Measurements from ENCODE around the gene FBP2. TPM values are rescaled to one million over a fixed set of nuclear protein-coding genes. Genes with fewer than 3 reads are reported as not detected.

FBP2 gene
- polyA plus RNA-seq, 1 of the 3 experiments (the other 2 are of a cell fraction) = not detected

DNA sequence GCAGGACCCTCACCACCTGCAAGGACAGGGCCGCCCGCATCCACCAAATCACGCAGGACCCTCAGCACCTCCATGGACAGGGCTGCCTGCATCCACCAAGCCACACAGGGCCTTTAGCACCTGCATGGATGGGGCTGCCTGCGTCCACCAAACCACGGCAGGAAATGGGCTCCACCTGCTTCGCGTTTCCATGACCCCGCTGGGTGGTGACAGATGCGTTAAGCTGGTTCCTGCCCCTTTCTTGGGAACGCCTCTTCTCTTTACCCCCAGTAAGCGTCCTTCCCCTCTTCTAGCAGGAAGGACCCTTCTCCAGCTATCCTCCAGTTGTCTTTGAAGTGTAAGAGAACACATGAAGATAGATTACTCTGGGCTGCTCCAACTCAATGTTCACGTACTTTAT is 32.2 kb upstream of the FBP2 start:
- H3K36me3 ChIP-seq (replicated peaks in 1 of 2; ENCODE audit: control insufficient read depth in 1 of 2, insufficient read depth in 2 of 2, low read length in 1 of 2) = no peaks in the 10 kb centered on the region
- no peak for DNase-seq
- TF ChIP-seq GABPA (IDR thresholded peaks at IDR 0.05; ENCODE audit: low read depth) (no peak), TAF1 (IDR thresholded peaks at IDR 0.05; ENCODE audit: borderline replicate concordance, low read depth, low read length) (no peak), JUND (IDR thresholded peaks at IDR 0.05) (no peak), POLR2AphosphoS5 (IDR thresholded peaks at IDR 0.05; ENCODE audit: low read depth, low read length) (no peak), MXI1 (IDR thresholded peaks at IDR 0.05; ENCODE audit: low read depth, low read length) (no peak), ELF1 (IDR thresholded peaks at IDR 0.05) (no peak), SIN3A (IDR thresholded peaks at IDR 0.05; ENCODE audit: borderline replicate concordance, low read depth, low read length) (no peak), NFIC (IDR thresholded peaks at IDR 0.05; ENCODE audit: borderline replicate concordance) (no peak), TCF12 (IDR thresholded peaks at IDR 0.05) (no peak), TEAD4 (IDR thresholded peaks at IDR 0.05; ENCODE audit: borderline replicate concordance, insufficient read depth) (no peak), SMC3 (IDR thresholded peaks at IDR 0.05; ENCODE audit: low read depth, low read length) (no peak), GATA2 (CRISPR knock-in tag; IDR thresholded peaks at IDR 0.05) (no peak), FOXM1 (IDR thresholded peaks at IDR 0.05; ENCODE audit: low read depth) (no peak)
- TF ChIP-seq, protein P1, sequence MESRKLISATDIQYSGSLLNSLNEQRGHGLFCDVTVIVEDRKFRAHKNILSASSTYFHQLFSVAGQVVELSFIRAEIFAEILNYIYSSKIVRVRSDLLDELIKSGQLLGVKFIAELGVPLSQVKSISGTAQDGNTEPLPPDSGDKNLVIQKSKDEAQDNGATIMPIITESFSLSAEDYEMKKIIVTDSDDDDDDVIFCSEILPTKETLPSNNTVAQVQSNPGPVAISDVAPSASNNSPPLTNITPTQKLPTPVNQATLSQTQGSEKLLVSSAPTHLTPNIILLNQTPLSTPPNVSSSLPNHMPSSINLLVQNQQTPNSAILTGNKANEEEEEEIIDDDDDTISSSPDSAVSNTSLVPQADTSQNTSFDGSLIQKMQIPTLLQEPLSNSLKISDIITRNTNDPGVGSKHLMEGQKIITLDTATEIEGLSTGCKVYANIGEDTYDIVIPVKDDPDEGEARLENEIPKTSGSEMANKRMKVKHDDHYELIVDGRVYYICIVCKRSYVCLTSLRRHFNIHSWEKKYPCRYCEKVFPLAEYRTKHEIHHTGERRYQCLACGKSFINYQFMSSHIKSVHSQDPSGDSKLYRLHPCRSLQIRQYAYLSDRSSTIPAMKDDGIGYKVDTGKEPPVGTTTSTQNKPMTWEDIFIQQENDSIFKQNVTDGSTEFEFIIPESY (IDR thresholded peaks at IDR 0.05; ENCODE audit: borderline replicate concordance, low read depth) = no peak
- TF ChIP-seq, protein P2, sequence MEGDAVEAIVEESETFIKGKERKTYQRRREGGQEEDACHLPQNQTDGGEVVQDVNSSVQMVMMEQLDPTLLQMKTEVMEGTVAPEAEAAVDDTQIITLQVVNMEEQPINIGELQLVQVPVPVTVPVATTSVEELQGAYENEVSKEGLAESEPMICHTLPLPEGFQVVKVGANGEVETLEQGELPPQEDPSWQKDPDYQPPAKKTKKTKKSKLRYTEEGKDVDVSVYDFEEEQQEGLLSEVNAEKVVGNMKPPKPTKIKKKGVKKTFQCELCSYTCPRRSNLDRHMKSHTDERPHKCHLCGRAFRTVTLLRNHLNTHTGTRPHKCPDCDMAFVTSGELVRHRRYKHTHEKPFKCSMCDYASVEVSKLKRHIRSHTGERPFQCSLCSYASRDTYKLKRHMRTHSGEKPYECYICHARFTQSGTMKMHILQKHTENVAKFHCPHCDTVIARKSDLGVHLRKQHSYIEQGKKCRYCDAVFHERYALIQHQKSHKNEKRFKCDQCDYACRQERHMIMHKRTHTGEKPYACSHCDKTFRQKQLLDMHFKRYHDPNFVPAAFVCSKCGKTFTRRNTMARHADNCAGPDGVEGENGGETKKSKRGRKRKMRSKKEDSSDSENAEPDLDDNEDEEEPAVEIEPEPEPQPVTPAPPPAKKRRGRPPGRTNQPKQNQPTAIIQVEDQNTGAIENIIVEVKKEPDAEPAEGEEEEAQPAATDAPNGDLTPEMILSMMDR (IDR thresholded peaks at IDR 0.05) = no peak
- TF ChIP-seq, protein P3, sequence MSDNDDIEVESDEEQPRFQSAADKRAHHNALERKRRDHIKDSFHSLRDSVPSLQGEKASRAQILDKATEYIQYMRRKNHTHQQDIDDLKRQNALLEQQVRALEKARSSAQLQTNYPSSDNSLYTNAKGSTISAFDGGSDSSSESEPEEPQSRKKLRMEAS (IDR thresholded peaks at IDR 0.05; ENCODE audit: low read depth) = no peak
- TF ChIP-seq, protein P4, sequence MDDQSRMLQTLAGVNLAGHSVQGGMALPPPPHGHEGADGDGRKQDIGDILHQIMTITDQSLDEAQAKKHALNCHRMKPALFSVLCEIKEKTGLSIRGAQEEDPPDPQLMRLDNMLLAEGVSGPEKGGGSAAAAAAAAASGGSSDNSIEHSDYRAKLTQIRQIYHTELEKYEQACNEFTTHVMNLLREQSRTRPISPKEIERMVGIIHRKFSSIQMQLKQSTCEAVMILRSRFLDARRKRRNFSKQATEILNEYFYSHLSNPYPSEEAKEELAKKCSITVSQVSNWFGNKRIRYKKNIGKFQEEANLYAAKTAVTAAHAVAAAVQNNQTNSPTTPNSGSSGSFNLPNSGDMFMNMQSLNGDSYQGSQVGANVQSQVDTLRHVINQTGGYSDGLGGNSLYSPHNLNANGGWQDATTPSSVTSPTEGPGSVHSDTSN (IDR thresholded peaks at IDR 0.05) = no peak
- TF ChIP-seq, protein P5, sequence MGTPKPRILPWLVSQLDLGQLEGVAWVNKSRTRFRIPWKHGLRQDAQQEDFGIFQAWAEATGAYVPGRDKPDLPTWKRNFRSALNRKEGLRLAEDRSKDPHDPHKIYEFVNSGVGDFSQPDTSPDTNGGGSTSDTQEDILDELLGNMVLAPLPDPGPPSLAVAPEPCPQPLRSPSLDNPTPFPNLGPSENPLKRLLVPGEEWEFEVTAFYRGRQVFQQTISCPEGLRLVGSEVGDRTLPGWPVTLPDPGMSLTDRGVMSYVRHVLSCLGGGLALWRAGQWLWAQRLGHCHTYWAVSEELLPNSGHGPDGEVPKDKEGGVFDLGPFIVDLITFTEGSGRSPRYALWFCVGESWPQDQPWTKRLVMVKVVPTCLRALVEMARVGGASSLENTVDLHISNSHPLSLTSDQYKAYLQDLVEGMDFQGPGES (IDR thresholded peaks at IDR 0.05; ENCODE audit: low read depth, low read length) = no peak
- H3F3A ChIP-seq (replicated peaks; ENCODE audit: insufficient read depth) = no peaks in the 10 kb centered on the region
- no peak overlapping the region for H3K4me2 ChIP-seq
- WGBS (ENCODE audit: low lambda C conversion rate) = 86% methylated on average over 11 of the region's 12 CpGs
- no peaks in the 10 kb centered on the region for H3K9me2 ChIP-seq
- H2AFZ ChIP-seq (ENCODE audit: low read depth) = no peak overlapping the region
- no peak overlapping the region for H3K9ac ChIP-seq
- H3K27me3 ChIP-seq (ENCODE audit: insufficient read depth) = no peaks in the 10 kb centered on the region
- POLR2A ChIA-PET = no interaction called here
- no peaks in the 10 kb centered on the region for H3K9me3 ChIP-seq
- no peaks in the 10 kb centered on the region for H3K79me2 ChIP-seq (ENCODE audit: insufficient read depth)
- CTCF ChIA-PET = interaction anchor here (1.4 kb wide), 1 partner anchor 500 kb away, joined by 3 read pairs; no protein-coding TSS in a partner anchor
- H3K4me1 ChIP-seq (ENCODE audit: control insufficient read depth in 1 of 2, insufficient read depth in 2 of 2, low read depth in 1 of 2, low read length in 1 of 2) = peaks cover 0 to 16% of the 10 kb centered on the region in 2 experiments; a peak in 1 of 4 replicates
- H3K27ac ChIP-seq (ENCODE audit: low read depth in 2 of 2, low read length in 1 of 2) = no peak overlapping the region
- H3K4me3 ChIP-seq (ENCODE audit: low read depth in 2 of 2, low read length in 1 of 2) = no peak overlapping the region
- no peaks in the 10 kb centered on the region for H4K20me1 ChIP-seq (ENCODE audit: insufficient read depth)
